HG02571 (cell line): ENCODE measurements around the gene LRIT2.
A peak's percentile ranks its signal among the peaks of the same experiment; 100 is the strongest.

ENCODE experiments used
- ATAC-seq: cut with Tn5 transposase; IDR thresholded peaks from one replicate; pipeline ENCODE4 v1.9.1; 2021; ENCODE audit warnings: mild to moderate bottlenecking, moderate library complexity; ENCODE audit not compliant: unreplicated experiment

LRIT2 gene

GRCh38 chr10:84225427-84226173, at the start of gene LRIT2:
Gene LRIT2 (minus strand): TSS chr10:84225544. CDS start chr10:84225520, 24 bp downstream.
- no peak for ATAC-seq

- no peak for ATAC-seq
These were observed 45.4 kb upstream of the LRIT2 start for GRCh38 chr10:84270708-84271107.

DNA sequence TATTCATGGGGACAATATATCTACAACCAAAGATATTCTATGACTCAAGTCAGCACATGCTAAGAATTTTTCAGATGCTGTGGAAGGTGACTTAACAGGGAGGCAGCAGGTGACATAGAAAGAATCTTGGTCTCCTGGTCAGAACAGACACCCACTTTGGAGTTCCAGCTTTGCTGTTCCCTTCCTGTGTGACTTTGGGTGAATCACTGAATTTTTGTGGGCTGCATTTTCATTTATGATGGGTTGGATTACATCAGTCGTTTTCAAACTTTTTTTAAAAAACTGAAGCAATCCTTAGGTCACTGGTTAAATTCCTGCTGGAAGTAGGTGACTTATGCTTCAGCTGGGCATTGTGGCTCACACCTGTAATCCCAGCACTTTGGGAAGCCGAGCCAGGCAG, 44.4 kb upstream of the LRIT2 start:
- no peak for ATAC-seq

- ATAC-seq, result no peak
These were observed 43.8 kb upstream of the LRIT2 start for GRCh38 chr10:84269162-84269561.

GRCh38 chr10:84267503-84268126, 42.3 kb upstream of the LRIT2 start:
- ATAC-seq, result no peak

DNA sequence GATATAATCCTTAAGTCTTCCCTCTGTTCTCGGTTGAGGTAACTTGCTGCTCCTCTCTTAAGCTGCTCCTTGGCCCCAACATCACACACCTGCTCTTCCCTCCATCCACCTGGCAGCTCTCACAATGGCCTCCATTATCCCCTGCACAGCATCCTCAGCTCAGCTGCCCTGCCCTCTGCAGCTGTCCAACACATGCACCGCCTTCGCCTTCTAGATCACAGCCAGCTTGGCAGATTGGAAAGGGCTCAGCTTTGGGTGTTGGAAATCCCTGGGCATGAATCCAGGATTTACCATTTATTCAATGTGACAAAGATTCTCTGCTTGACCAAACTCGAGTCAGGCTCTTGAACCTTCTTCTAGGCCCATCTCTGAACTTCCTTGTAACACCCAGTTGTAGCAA, 40.1 kb upstream of the LRIT2 start:
- ATAC-seq, result no peak

GRCh38 chr10:84264611-84265141, 39.3 kb upstream of the LRIT2 start:
- ATAC-seq, result peak; percentile 93

- no peak for ATAC-seq
These were observed 38.4 kb upstream of the LRIT2 start for GRCh38 chr10:84263716-84264115.

- ATAC-seq, result no peak
These were observed 37.0 kb upstream of the LRIT2 start for GRCh38 chr10:84262190-84262956.

DNA sequence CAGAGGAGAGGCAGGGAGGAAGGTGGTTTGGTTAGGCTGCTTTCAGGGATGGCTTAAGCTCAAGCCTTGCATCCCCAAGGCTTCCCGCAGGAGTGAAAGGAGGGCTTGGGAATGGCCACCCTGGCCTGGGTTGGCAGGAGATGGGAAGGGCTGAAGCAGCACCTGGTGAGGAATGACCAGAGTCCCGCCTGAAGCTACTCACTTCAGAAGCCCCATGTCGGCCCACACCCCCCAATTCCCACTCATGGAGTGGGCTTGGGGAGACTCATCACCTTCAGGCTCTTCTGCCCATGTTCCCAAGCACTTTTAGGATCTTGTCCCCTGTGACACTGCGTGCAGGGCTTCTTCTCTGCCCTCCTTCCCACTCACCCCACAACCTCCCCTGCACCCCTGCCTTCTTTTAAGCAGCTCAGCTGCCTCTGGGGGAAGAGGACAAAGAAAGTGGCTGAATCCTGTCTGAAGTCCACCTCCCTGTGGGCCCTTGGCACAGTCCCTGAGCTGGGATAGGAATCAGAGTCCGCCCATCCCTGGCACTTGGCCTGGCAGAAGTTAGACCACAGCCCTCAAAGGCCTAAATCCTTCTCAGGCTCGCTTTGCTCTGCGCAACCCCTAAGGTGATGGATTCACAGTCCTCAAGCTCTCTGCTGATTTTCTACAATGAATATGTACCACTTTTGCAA, 36.0 kb upstream of the LRIT2 start:
- ATAC-seq, result no peak

- no peak for ATAC-seq
These were observed 32.8 kb upstream of the LRIT2 start for GRCh38 chr10:84258034-84258695.

GRCh38 chr10:84257343-84258020, 32.1 kb upstream of the LRIT2 start:
- no peak for ATAC-seq

DNA sequence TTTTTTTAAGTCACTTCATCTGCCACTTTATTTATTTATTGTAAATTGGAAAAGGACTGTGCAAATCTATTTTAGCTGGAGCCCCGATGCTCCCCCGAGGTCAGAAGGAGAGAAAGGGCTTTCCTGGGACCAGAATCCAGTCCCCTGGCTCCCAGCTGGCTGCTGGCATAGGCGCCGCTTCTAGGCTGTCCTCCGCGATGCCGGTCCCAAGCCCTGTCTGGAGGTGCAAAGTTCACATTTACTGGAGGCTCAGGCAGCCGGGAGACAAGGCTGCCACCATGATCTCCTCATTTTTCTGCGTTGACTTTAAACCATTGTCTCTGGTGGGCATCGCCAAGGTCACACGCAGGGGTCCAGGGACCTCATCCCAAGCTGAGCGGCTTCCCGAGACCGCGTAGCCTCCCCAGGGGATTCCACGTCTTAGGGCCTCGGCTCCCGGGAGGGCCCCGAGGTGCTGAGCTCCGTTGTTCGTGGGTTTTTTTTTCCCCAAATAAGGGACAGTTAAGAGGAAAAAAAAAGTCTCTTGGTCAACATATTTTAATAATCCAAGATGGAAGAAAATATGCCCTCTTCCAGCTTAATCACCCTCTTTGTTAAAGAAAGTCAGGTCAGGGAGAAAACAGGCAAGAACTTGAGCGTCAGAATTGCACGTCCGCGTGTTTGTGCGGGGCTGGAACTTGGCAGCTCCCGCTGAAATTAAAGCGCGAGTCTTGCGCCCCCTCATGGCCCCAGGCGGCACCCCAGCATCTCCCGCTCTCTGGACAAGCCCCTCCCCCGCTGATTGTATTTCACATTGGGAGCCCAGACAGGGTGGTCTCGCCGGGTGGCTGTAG, 31.4 kb upstream of the LRIT2 start:
- no peak for ATAC-seq

DNA sequence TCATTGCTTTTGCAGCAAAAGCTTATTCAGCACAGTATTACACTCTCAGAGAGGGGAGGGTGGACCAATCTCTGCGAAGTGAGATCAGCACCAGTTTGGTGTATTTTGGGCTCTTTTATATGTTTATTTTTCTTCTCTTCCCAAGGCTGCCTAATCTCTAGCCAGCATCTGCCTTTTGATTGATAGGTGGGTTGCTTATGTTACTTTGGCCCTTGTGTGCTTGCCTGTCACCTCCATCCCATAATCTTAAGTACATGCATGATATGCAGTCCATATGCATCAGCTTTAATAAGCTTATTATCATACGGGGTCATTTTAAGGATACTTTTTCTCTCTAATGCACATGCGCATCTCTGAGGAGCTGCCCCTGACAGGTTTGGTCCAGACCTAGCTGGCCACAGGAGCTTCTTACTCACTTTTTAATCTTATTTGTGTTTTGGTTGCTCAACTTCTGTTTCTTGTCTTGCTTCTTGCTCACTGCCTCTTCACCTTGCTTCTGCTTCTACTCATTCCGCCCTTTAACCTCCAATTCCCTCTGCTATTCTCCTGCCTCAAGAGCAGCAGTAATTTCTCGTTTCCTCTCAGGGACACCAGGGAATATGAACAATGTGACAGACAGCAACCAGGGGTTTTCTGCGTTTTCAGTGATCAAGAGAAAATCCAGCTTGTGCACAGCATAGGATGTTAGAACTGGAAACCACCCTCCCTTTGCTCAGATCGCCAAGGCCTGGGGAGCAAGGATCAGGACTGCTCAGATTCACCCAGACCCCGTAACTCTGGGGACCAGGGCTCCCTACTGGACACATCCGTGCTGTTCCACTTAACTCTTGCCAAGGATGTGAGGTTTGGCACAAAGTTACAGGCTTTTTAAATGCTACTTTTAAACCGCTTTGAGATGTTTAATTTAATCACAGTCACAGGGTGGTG, 29.5 kb upstream of the LRIT2 start:
- no peak for ATAC-seq

DNA sequence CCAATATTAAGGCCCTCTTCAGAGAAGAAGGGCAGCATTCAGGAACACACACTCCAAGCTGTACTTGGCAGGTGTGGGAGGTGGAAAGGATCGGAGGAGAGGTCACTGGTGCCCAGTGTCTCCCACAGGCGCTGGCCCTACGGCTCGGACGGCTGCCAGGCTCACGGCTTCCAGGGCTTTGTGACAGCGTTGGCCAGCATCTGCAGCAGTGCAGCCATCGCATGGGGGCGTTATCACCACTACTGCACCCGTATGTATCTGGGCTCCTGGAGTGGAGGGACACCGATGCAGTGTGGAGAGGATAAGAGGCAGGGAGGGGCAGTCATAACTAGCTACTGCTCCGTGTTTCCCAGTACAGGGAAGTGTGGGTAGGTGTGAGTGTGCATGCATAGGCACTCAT, 23.4 kb upstream of the LRIT2 start:
- ATAC-seq, result no peak

DNA sequence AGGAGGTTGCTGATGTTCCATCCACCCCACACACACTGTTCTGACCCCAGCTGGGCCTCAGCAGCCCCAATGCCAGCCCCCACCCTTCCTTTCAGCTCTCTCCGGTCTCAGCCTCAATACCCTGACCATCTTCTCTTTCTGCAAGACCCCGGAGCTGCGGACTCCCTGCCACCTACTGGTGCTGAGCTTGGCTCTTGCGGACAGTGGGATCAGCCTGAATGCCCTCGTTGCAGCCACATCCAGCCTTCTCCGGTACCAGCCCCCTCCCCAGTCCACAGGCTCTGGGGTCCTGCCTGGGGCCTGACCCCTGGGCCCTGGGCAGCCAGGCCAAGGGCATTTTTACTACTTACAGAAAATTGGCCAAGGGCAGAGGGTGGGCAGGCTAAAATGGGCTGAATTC, 22.2 kb upstream of the LRIT2 start:
- ATAC-seq, result no peak

DNA sequence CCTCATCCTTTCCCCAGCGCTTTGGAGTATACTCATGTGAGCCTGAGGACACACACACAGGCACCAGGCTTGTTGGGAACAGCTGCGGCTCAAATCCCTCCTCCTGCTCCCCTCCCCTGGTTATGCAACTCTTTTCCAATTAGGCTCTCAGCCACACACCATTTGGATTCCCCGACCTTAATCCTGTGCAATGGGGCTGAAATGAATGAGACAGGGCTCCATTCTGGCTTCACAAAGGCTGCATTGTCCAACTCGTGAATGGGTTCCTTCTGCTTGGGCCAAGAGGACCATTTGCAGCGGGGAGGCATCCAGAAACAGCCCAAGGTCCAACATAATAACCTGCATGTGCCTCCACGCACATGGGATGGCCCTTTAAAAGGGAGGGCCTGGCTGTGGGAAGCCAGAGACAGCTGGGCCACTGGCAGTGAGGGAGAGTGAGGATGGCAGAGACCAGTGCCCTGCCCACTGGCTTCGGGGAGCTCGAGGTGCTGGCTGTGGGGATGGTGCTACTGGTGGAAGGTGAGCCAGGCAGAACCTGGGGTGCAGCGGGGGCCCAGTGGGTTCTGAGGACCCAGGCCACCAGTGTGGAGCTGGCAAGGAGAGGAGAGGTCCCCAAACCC, 19.4 kb upstream of the LRIT2 start, which contains the start of gene RGR:
Gene RGR (plus strand): TSS at position 403 of the 620 bp plus-strand sequence. CDS start 38 bp downstream, at position 441.
- no peak for ATAC-seq
